ENCODE results near the gene ARID5B.
"Not testable (repeated sequence)": the region's sequence is repeated elsewhere in the genome, so short reads cannot be mapped to it uniquely, and the experiment has no call there.

The ARID5B gene

GRCh38 chr10:61971003-61971325 is 69.5 kb downstream of the ARID5B start:
- DNase-seq: no peak

- no peak for DNase-seq
Observed at GRCh38 chr10:61973169-61973568, 71.7 kb downstream of the ARID5B start.

GRCh38 chr10:61973906-61974305 is 72.4 kb downstream of the ARID5B start:
- DNase-seq: no peak

- no peak for DNase-seq
Observed at GRCh38 chr10:61974601-61975390, 73.3 kb downstream of the ARID5B start.

GRCh38 chr10:61975391-61975932 is 74.0 kb downstream of the ARID5B start:
- DNase-seq: no peak

- not testable (repeated sequence) for DNase-seq
Observed at GRCh38 chr10:61976951-61977721, 75.6 kb downstream of the ARID5B start.

GRCh38 chr10:61978965-61979364 is 77.5 kb downstream of the ARID5B start:
- DNase-seq: no peak

GRCh38 chr10:61981460-61981859 is 80.0 kb downstream of the ARID5B start:
- no peak for DNase-seq

GRCh38 chr10:61983255-61983654 is 81.8 kb downstream of the ARID5B start:
- no peak for DNase-seq

GRCh38 chr10:61984803-61985418 is 83.4 kb downstream of the ARID5B start:
- DNase-seq: no peak

GRCh38 chr10:61985715-61986114 is 84.2 kb downstream of the ARID5B start:
- no peak for DNase-seq

- no peak for DNase-seq
Observed at GRCh38 chr10:61986382-61986781, 84.9 kb downstream of the ARID5B start.

- no peak for DNase-seq
Observed at GRCh38 chr10:61986788-61987492, 85.4 kb downstream of the ARID5B start.

GRCh38 chr10:61987537-61987936 is 86.0 kb downstream of the ARID5B start:
- DNase-seq: no peak

GRCh38 chr10:61987951-61988379 is 86.5 kb downstream of the ARID5B start:
- DNase-seq: no peak

GRCh38 chr10:61989995-61990760 is 88.7 kb downstream of the ARID5B start:
- DNase-seq: no peak

GRCh38 chr10:61990761-61991135 is 89.2 kb downstream of the ARID5B start:
- no peak for DNase-seq

GRCh38 chr10:61991166-61991565 is 89.7 kb downstream of the ARID5B start:
- no peak for DNase-seq

- no peak for DNase-seq
Observed at GRCh38 chr10:61992059-61992460, 90.6 kb downstream of the ARID5B start.

- DNase-seq: no peak
Observed at GRCh38 chr10:61992671-61993668, 91.5 kb downstream of the ARID5B start.

Data from activated CD4-positive, CD25-positive, alpha-beta regulatory T cell treated with anti-CD3 and anti-CD28 coated beads, Interleukin-2, amount 50 U/mL, for 72 hours (primary cell).